Measurements from ENCODE around the gene CYP4F22. TPM values are rescaled to one million over a fixed set of nuclear protein-coding genes. Genes with fewer than 3 reads are reported as not detected.

Gene CYP4F22
- total RNA-seq, 1 experiment from 2014 or later = not detected

GRCh38 chr19:15466851-15467733 is 41.2 kb upstream of the CYP4F22 start:
- peaks cover 11% of the 10 kb centered on the region for H3K27me3 Mint-ChIP-seq (ENCODE audit: insufficient read depth, unreplicated experiment)
- intact Hi-C loops (cut with micrococcal nuclease) = no loop called here
- no TSS peak for BruUV-seq (replicated peaks)
- ChIA-PET CTCF (interaction anchor here (0.6 to 1.2 kb wide), 4 partner anchors 11 to 264 kb away, joined by 3 to 6 read pairs (median 4); no protein-coding TSS in a partner anchor), POLR2A (no interaction called here)
- no peaks in the 10 kb centered on the region for H3K9me3 Mint-ChIP-seq (ENCODE audit: unreplicated experiment)
- no peaks in the 10 kb centered on the region for H3K4me1 Mint-ChIP-seq (ENCODE audit: insufficient read depth, unreplicated experiment)
- peak overlapping the region; percentile 36 for H3K27ac Mint-ChIP-seq (ENCODE audit: low read depth, unreplicated experiment)
- no peak for TF ChIP-seq CTCF (IDR thresholded peaks at IDR 0.05; ENCODE audit: unreplicated experiment)
- no peaks in the 10 kb centered on the region for H3K36me3 Mint-ChIP-seq (ENCODE audit: insufficient read depth, unreplicated experiment)
- no peak for DNase-seq (ENCODE audit: unreplicated experiment)
- H3K4me3 Mint-ChIP-seq (ENCODE audit: unreplicated experiment) = no peak overlapping the region

GRCh38 chr19:15467734-15468214 is 40.6 kb upstream of the CYP4F22 start:
- Mint-ChIP-seq H3K27ac (ENCODE audit: low read depth, unreplicated experiment) (peak overlapping the region; percentile 36), H3K9me3 (ENCODE audit: unreplicated experiment) (no peaks in the 10 kb centered on the region), H3K4me3 (ENCODE audit: unreplicated experiment) (no peak overlapping the region), H3K4me1 (ENCODE audit: insufficient read depth, unreplicated experiment) (no peaks in the 10 kb centered on the region), H3K36me3 (ENCODE audit: insufficient read depth, unreplicated experiment) (no peaks in the 10 kb centered on the region), H3K27me3 (ENCODE audit: insufficient read depth, unreplicated experiment) (peaks cover 11% of the 10 kb centered on the region)
- intact Hi-C loops (cut with micrococcal nuclease) = no loop called here
- no peak for TF ChIP-seq CTCF (IDR thresholded peaks at IDR 0.05; ENCODE audit: unreplicated experiment)
- ChIA-PET CTCF (interaction anchor here (0.6 to 1.2 kb wide), 4 partner anchors 12 to 465 kb away, joined by 3 to 6 read pairs (median 4); no protein-coding TSS in a partner anchor), POLR2A (interaction anchor here (0.8 kb wide), 1 partner anchor 13 kb away, joined by 3 read pairs; no protein-coding TSS in a partner anchor)
- DNase-seq (ENCODE audit: unreplicated experiment) = no peak
- no TSS peak for BruUV-seq (replicated peaks)

DNA sequence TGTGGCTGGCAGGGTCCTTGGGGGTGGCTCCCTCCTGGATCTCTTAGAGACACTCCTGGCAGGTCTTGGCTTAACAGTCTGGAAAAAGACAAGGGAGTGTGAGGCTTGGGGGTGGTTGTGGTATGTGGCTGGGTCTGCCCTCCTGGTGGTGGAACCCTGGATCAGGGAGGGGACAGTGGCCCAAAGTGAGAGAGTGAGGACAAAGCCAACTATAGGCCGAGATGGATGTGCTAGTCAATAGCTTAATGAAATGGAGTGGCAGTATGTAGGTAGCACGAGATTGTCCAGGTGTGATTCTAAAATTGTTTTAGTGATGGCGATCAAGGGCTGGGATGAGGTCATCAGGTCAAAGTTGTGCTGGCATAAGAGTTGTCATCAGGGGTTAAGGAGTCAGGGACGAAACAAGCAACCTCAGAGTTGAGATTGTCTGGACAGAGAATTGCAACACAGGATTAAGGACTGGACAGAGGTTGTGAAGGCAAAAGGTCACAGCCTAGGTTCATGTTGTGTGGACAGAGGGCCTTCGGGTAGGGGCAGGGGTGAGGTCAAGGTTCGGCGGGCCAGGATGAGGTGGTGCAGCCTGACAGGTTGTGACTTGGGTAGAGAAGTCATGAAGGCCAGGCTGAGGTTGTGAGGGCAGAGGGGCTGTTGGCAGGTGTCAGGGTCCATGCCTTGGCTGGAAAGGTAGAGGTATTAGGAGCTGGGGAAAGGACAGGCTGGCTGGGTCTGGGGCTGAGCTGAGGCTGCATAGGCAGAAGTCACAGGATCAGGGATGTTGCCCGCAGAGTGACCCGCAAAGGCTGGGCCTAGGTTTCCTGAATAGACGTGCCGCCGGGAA is 39.4 kb upstream of the CYP4F22 start:
- H3K27me3 Mint-ChIP-seq (ENCODE audit: insufficient read depth, unreplicated experiment) = peaks cover 11% of the 10 kb centered on the region

More for the DNA sequence above, 39.4 kb upstream of the CYP4F22 start:
- Mint-ChIP-seq H3K4me1 (ENCODE audit: insufficient read depth, unreplicated experiment) (no peaks in the 10 kb centered on the region), H3K9me3 (ENCODE audit: unreplicated experiment) (no peaks in the 10 kb centered on the region), H3K27ac (ENCODE audit: low read depth, unreplicated experiment) (no peak overlapping the region), H3K36me3 (ENCODE audit: insufficient read depth, unreplicated experiment) (no peaks in the 10 kb centered on the region), H3K4me3 (ENCODE audit: unreplicated experiment) (no peak overlapping the region)
- DNase-seq (ENCODE audit: unreplicated experiment) = no peak
- no TSS peak for BruUV-seq (replicated peaks)
- no peak for TF ChIP-seq CTCF (IDR thresholded peaks at IDR 0.05; ENCODE audit: unreplicated experiment)
- intact Hi-C loops (cut with micrococcal nuclease) = no loop called here
- CTCF ChIA-PET = no interaction called here
- POLR2A ChIA-PET = interaction anchor here (0.5 to 0.8 kb wide), 2 partner anchors 12 to 16 kb away, joined by 3 read pairs; no protein-coding TSS in a partner anchor

Measured in MCF 10A (cell line).